HL-60/S4 (cell line): ENCODE measurements around the gene ARHGAP27.
"Not testable (repeated sequence)": the region's sequence is repeated elsewhere in the genome, so short reads cannot be mapped to it uniquely, and the experiment has no call there.

Source experiments
- in situ Hi-C: fragments of 300-500 bp; cut with MboI; formaldehyde crosslinking; loops from 2 replicates; pipeline ENCODE4 v1.14.3; 2022; ENCODE audit warnings: low sequenced_read_pairs

Gene ARHGAP27, protein sequence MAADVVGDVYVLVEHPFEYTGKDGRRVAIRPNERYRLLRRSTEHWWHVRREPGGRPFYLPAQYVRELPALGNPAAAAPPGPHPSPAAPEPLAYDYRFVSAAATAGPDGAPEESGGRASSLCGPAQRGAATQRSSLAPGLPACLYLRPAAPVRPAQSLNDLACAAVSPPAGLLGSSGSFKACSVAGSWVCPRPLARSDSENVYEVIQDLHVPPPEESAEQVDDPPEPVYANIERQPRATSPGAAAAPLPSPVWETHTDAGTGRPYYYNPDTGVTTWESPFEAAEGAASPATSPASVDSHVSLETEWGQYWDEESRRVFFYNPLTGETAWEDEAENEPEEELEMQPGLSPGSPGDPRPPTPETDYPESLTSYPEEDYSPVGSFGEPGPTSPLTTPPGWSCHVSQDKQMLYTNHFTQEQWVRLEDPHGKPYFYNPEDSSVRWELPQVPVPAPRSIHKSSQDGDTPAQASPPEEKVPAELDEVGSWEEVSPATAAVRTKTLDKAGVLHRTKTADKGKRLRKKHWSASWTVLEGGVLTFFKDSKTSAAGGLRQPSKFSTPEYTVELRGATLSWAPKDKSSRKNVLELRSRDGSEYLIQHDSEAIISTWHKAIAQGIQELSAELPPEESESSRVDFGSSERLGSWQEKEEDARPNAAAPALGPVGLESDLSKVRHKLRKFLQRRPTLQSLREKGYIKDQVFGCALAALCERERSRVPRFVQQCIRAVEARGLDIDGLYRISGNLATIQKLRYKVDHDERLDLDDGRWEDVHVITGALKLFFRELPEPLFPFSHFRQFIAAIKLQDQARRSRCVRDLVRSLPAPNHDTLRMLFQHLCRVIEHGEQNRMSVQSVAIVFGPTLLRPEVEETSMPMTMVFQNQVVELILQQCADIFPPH

DNA sequence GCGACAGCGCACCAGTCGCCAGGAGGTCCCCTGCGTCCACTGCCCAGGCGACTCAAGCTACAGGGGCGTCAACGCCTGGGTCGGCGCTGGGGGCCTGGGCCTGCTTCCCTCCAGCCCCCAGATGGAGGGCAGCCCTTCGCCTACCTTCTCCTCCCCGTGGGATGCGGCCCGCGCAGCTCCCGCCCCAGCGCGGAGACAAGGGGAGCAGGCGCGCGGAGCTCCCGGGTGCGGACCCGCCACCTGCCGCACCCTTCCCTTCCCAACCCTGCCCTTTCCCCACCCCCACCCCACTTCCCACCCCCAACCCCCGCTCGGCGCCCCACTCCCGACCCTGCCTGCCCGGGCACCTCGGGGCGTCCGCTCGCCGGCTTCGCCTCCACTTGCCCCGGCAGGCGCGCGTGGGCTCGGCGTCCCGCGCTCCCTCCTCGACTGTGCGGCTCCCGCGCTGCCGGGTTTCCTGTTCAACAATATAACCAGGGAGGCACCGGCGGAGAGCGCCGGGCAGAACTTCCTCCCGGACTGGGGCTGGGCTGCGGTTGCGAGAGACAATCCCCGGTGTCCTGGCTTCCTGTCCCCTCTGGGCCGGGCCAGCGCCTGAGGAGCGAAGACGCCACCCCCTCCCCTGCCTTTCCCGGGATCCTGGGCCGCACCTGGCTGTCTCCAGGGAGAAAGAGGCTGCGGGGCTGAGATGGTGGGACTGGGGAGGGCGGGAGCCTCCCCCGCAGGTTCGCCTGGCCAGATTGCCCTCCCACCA, at the start of gene ARHGAP27:
Gene ARHGAP27 (minus strand): TSS at position 466 of the 754 bp plus-strand sequence. CDS start 2,591 bp downstream, outside the sequence.
- in situ Hi-C loops: no loop called here

DNA sequence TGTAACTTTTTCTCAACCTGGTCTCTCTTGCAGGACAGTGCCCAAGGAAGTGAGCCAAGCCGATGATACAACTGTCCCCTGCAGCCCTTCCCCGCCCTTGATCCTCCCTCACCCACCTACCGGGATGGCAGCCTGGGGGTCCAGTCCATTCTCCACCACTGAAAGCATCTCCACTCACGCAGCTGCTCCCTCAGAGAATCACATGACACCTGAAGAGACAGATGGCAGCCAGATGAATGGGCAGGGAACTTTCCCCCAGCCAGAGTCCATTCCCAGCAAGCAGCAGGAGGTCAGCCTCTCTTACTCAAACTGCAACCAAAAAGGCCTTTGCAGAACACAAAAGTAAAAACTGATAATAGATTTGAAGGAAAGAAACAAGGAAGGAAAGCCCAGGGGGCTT, 49.6 kb upstream of the ARHGAP27 start:
- in situ Hi-C loops: not testable (repeated sequence)

DNA sequence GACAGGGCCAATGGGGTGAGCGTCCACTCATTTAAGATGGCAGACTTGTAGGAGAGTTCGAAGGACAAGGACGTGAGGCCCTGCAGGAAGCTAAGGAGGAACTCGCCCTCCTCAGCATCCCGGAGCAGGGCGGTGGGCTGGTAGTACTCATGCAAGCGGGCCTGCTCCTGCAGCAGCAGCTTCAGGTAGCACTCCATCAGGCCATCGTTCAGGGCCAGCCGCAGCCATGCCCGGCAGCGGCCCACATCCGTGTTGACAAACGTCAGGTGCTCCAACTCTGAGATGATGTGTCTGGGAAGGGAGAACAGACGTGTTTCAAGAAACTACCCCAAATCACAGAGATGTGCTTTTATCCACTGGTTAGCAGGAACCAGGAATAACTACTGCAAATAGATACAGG, 42.8 kb upstream of the ARHGAP27 start:
- in situ Hi-C loops: not testable (repeated sequence)

DNA sequence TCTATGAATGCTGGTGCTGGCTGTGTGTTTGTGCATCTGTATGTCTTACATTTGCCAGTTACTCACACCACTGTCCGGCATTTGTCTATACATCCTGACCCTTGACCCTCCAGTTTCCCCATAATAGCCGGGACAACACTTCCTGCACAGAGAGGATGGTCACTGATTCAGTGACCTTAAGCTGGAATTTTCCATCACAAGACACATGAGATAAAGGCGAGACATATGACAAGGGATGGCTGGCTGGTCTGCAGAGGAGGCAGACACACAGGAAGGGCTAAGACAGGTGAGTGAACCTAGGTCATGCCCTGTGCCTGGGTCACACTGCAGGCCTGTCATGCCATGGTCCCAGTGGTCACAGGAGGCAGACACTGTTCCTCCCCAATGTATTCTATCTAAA, 39.6 kb upstream of the ARHGAP27 start:
- in situ Hi-C loops: not testable (repeated sequence)

DNA sequence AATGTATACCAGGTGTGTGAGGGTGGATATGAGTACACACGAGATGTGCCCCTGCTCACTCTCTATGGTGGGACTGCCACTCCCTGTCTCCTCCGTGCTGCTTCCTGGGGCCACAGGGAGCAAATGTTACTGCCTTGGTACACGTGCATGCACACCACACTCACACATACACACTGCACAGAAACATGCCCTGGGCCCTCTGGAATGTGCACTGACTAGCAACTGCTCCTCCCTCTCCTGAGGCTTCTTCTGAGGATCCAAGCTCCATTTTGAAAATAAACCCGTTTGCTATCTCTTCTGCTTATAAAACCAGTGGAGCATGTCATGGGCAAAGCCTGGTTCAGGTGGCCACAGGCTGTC, 36.5 kb upstream of the ARHGAP27 start:
- in situ Hi-C loops: not testable (repeated sequence)

DNA sequence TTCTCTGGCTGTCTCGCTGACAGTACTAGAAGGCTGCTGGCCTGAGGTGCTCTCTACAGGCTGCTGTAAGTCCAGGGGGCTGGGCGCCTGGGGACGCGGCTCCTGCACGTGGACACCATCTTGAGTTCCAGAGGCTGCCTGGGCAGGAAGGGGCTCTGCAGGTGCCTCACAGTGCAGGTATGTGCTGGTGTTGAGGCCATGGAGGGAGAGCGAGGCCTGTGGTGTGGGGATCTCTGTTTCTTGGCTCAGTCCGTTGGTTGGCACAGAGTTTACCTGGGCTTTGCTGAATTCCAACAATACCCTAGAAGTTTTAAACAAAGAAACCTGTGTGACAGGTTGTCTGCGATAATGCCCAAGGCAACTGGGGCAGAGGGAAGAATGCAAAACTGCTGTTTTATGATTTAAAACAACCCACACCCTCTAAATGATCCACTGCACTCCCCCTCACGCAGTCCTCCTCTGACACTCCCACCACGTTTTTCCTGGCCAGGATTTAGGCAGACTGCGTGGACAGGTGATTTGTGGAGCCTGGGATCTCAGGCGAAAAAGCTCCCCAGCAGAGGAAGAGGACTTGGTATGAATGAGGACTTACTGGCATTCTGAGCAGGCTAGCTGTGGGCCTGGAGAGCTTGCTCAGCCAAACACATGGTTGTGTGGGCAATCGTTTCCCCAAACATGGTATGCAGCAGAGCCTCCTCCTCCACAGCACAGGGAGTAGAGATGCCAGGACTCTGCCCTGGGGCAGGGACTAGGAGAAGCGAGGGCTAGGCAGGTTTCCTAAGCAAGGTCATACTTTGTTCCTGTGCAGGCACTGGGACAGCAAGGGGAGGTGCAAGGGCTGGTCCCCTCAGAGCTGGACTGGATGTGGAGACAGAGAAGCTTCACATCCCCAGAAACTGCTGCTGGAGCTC, 35.9 kb upstream of the ARHGAP27 start:
- in situ Hi-C loops: not testable (repeated sequence)

DNA sequence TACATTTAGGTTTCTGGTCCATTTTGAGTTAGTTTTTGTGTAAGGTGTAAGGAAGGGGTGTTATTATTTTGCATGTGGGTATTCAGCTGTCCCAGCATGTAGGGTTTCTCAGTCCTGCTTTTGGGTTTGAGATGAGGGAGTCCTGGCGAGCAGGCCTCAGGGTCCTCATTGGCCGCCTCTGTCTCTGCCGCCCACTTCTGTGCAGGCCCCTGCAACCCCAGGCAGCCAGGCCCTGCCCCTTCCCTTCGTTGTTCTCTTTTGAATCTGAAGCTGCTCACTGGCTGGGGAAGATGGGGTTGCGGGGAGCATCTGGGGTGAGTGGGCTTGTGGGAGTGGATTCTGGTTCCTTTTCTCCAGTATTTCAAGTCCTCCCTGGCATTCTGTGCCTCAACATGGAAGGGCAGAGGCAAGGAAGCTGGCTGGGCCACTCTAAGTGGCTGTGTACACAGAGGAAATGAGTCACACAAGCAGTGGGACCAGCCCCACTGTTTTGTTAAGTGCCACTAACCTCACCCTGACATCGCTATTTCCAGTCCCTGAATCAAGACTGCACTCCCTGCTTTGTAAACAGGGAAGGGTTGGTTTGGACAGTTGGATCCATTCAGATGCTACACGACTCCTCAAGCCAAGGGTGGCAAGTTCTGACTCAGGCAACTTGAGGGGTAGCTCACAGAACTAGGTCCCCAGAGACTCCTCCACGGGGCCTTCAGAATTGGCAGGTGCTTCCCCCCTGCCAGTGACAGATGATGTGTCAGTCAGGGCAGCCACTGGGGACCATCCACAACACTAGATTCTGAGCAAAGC, 29.1 kb upstream of the ARHGAP27 start:
- in situ Hi-C loops: not testable (repeated sequence)

DNA sequence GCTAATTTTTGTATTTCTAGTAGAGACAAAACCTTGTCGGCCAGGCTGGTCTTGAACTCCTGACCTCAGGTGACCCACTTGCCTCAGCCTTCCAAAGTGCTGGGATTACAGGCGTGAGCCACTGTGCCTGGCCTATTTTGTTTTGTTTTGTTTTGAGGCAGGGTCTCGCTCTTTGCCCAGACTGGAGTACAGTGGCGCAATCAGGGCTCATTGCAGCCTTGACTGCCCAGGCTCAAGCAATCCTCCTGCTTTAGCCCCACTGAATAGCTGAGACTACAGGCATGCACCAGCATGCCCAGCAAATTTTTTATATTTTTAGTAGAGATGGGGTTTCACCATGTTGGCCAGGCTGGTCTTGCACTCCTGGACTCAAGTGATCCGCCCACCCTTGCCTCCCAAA, 27.8 kb upstream of the ARHGAP27 start:
- in situ Hi-C loops: not testable (repeated sequence)

DNA sequence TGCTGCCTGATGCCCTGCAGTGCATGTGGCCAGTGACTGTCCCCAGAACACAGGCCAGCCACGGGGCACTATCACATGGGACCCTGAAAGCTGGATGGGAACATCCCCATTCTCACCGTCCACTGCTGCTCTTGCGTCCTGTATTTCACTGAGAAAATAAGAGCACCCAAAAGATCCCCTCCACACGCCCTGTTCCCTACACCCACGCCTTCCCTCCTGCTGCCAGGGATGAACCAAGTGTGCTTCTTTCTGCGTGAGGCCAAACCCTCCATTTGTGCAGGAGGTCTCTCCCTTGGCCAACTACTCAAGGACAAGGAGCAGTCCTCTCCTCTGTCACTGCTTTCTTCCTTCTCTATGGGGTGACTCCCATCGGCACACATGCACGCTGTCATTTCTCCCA, 21.7 kb upstream of the ARHGAP27 start:
- in situ Hi-C loops: not testable (repeated sequence)

DNA sequence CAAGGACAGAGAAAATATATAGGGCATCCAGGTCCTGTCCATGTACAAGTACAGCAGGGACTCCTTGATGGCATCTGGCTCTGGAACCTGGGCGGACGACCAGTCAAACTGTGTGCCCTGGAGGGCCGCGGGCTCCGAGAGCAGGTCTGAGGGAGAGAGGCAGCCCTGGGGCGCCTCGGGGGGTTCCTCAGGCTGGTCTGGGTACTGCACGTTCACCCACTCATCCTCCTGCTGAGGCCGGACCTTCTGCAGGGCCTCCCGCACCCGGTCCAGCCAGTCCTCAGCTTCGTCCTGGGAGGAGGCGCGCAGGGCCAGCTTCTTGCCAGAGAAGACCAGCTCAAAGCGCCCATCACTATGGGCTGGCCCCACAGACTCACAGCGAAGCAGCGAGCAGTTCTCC, 21.1 kb upstream of the ARHGAP27 start:
- in situ Hi-C loops: not testable (repeated sequence)

DNA sequence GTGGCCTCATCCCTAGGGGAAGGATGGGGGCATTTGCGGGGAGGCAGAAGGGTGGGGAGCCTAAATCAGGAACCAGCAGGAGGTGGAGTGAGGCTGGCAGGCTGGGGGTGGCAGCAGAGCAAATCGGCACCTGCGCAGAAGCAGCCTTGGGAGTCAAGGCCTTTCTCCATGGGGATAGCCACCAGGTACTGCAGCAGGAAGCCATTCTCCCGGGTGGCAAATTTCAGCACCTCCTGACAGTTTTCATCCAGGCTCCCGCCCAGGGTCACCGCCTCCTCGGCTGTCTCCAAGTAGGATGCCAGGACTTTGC, 20.5 kb upstream of the ARHGAP27 start:
- in situ Hi-C loops: not testable (repeated sequence)

DNA sequence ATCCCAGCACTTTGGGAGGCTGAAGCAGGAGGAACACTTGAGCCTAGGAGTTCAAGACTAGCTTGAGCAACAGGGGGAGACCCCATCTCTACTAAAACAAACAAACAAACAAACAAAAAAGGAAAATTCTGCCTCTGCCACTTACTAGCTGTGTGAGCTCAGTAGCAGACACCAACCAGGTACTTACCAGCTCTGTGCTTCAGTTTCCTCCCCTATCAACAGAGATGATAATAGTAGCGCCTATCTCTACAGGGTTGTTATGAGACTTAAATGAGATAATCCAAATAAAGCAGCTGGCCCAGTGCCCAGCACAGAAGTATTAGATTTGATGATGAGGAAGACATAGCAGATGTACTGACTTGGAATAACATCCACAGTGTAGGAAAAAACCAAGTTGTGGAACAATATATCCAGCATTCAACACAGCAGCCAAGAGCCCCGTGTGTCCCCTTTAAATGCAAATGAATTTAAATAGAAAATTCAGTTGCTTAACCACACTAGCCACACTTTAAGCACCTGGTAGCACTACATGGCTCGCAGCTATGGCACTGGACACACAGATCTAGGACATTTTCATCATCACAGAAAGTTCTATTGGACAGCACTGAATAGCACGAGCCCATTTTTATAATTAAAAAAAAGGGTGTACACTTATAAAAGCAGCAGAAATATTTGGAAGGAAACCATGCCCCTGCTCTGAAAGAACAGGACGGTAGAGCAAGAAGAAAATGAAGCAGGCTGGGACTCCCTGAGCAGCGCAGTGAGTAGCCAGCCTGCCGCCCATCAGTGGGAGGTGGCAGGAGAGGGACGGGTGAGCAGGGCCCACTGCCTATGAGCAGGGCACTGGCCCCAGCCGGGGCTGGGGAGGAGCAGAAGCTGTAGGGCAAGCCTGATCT, 19.9 kb upstream of the ARHGAP27 start:
- in situ Hi-C loops: not testable (repeated sequence)

DNA sequence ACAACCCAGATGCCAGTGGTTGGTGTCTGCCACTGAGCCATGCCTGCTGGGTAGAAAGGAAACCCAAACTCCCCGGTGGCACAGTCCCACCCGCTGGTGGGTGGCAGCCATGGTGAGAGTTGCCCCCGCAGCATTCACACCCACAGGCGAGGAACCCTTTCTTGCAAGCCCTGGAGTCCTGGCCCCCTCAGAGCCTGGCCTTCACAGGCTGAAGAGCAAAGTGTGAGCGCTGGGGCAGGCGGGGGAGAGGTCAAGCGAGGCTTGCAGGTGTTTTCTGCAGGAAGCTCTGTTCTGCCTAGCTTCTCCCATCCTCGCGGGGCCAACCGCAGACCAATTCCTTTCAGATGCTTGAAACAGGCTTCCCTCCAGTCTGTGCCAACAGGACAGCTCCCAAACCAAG, 19.0 kb upstream of the ARHGAP27 start:
- in situ Hi-C loops: not testable (repeated sequence)

DNA sequence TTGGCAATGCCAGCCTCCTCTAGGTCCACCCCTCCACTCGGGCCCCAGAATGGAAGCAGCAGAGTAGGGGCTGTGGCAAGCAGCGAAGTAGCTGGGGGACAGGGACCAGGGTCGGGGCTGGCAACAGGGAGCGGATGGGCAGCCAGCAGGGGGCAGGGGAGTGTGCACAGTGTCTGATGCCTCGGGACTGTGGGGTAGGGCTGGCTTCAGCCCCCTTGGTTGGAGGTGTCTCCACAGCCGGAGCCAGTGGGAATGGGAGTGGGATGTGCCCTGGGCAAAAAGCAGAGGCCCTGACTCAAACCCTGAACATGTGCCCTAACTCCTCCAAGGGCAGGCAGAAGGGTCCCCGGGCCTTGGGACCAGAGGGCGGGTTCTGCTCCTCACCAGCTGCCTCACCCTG, 18.5 kb upstream of the ARHGAP27 start:
- in situ Hi-C loops: no loop called here

DNA sequence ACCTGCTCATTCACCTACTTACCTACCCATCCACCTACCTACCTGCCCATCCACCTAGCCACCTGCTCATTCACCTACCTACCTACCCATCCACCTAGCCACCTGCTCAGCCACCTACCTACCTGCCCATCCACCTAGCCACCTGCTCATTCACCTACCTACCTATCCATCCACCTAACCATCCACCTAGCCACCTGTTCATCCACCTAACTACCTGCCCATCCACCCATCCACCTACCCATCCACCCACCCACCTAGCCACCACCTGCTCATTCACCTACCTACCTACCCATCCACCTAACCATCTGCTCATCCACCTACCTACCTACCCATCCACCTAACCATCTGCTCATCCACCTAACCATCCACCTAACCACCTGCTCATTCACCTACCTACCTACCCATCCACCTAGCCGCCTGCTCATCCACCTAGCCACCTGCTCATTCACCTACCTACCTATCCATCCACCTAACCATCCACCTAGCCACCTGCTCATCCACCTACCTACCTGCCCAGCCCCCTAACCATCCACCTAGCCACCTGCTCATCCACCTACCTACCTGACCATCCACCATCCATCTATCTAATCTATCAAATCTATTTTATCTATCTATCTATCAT, 17.1 kb upstream of the ARHGAP27 start:
- in situ Hi-C loops: not testable (repeated sequence)

DNA sequence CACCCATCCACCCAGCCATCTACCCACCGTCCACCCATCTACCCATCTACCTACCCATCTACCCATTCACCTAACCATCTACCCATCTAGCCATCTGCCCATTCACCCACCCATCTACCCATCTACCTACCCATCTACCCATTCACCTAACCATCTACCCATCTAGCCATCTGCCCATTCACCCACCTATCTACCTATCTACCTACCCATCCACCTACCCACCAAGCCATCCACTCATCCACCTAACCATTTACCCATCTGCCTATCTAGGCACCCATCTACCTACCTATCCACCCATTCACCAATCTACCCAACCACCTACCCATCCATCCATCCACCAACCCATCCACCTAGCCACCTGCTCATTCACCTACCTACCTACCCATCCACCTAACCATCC, 16.6 kb upstream of the ARHGAP27 start:
- in situ Hi-C loops: not testable (repeated sequence)

DNA sequence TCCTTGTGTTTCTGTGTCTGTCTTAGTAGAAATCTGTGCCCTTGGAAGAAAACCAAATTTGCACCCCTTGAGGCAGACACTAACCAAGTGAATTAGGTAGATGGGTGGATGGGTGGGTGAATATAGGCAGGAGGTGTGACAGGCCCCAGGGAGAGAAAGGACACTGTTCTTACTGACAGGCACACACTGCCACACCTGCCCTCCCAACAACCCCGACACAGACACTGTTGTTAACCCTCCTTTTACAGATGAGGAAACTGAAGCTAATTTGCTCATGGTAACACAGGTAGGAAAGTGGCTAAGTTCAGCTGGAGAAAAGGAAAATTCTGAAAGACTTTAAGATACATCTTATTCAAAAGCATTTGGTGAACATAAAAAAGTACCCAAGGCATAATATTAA, 15.8 kb upstream of the ARHGAP27 start:
- in situ Hi-C loops: not testable (repeated sequence)

DNA sequence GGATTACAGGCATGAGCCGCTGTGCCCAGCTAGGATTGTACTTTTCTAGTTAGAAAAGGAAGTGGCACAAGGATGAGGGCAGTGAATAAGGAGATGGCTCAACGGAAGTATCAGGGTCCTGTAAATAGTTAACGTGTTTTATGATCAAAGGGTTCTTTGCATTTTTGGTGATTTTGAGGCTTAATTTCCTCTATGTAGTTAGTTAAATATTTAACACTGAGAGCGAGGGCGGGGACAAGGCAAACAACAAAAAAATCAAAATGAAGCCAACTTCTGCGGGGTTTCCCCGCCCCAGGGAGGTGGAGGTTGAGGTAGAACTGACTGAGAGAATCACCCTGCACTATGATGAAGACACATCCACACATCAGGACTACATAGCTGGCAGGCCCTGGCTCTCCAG, 15.4 kb upstream of the ARHGAP27 start:
- in situ Hi-C loops: not testable (repeated sequence)
